NB4 (cell line): ENCODE measurements around the gene SLC25A31.

Experiments
- CTCF ChIP-seq: IDR thresholded peaks from one replicate; pipeline ENCODE4 v1.5.1; 2012; ENCODE audit warnings: low read depth, low read length
- MAX ChIP-seq: IDR thresholded peaks from 2 replicates; pipeline ENCODE4 v1.6.1; 2011; ENCODE audit warnings: low read depth, low read length
- MYC ChIP-seq: IDR thresholded peaks from 2 replicates; pipeline ENCODE4 v1.6.1; 2011; ENCODE audit warnings: low read depth, low read length
- POLR2A ChIP-seq: IDR thresholded peaks from 2 replicates; pipeline ENCODE4 v1.6.1; 2011; ENCODE audit warnings: mild to moderate bottlenecking; ENCODE audit not compliant: insufficient read length; ENCODE audit errors: extremely low read depth

GRCh38 chr4:127791391-127791790, 61.2 kb downstream of the SLC25A31 start:
- TF ChIP-seq CTCF (no peak), MYC (no peak), POLR2A (no peak), MAX (no peak)
